Inflammatory macrophage (primary cell): ENCODE measurements around the gene CDC42.

Source experiments
- DNase-seq, 2 donors: peaks; one replicate each; pipeline ENCODE4 v3.0.0-alpha.2; 2020 to 2022

The CDC42 gene

GRCh38 chr1:22131875-22132486 is 79.5 kb downstream of the CDC42 start:
- peak in 1 of 2 donors; percentile 30 for DNase-seq

- DNase-seq = no peak
Measured at GRCh38 chr1:22132517-22133235, 80.2 kb downstream of the CDC42 start.

- DNase-seq = no peak
Measured at GRCh38 chr1:22133247-22133930, 80.9 kb downstream of the CDC42 start.

DNA sequence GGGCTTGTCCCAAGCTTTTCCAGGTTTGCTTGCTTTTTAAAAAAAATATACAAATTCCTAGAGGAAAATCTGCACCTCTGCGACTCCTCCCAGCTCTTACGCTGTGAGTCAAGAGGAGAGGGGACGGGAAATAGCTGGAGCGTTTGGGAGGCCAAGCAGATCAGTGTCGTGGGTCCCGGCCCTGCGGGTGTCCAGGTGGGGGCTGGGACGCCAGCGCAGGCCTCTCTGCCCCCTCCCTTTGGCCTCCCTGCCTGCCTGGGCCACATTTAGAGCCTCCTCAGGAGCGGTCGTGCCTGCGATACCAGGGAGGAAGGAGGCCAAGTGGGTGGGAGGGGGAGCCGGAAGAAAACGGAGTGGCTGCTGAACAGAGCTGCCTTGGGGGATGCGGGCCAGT is 81.4 kb downstream of the CDC42 start:
- DNase-seq = no peak

DNA sequence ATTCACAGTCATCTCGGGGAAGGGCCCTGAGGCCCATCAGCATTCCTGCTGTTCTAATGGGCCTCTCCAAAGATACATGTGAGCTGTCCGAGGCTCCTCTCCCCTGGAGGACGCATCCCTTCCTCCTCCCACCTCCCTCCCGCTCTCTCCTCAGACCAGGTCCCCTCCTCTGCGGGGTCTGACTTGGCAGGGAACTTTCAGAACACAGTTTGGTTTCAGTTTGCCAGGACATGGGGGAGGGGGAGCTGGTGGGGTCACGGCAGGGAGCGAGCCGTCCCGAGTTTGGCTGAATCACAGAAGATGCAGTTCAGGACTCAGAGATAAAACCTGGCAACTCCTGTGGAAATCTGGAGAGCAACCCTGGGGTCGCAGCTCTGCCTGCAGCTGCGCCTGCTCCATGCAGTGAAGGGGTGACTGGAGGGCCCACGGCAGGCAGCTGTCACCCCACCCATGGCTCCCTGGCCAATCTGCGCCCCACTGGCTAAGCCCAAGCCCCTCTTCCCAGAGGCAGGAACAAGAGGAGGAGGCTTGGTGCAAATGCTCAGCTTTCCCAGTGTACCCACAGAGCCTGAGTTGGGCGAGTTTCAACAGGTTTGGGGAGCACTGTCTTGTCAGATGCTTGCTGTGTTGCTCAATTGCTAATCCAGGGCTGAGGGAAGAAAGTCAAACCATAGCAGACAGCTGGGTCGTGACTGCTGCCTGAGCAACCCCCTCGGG is 84.7 kb downstream of the CDC42 start:
- no peak for DNase-seq

DNA sequence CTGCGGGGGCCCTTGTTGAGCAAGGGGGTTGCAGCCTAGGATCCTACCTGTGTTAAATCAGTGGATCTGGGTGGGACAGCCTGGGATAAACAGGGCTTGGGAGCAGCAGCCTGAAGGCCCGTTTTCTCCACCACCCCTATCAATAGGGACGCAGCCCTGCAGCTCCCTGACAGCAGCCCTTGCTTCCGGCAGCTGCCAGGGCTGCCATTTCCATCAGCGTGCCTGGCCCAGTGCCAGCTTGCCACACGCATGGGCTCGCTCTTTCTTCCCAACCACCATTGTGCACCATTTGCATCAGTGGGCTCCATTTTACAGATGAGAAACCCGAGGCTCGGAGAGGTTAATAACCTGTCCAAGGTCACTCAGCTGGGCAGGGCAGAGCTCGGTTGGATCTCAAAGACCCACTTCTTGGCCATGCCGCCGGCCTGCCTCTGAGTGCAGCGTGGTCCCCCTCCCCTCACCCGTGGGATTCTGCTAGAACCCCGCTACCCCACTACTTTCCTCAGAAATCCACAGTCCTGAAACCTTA is 86.6 kb downstream of the CDC42 start:
- no peak for DNase-seq

GRCh38 chr1:22139817-22140216 is 87.3 kb downstream of the CDC42 start:
- no peak for DNase-seq
